K562 (cell line): ENCODE data around the gene ASMT.

Experiments
- LCOR ChIP-seq: sonication (generic); formaldehyde crosslinking; IDR thresholded peaks from 2 replicates; pipeline ENCODE4 v1.8.0; 2022; ENCODE audit warnings: mild to moderate bottlenecking, missing genetic modification reagents
- SMC3 ChIP-seq: conservative IDR thresholded peaks from 2 replicates; pipeline ENCODE4 v1.6.1; 2011; ENCODE audit warnings: low read depth, low read length, improper control_type of control experiment; ENCODE audit not compliant: insufficient read depth
- TARDBP ChIP-seq: fragments of 450-650 bp; IDR thresholded peaks from 2 replicates; pipeline ENCODE4 v1.6.1; 2016
- ZKSCAN1 ChIP-seq: fragments of 150-350 bp; IDR thresholded peaks from 2 replicates; pipeline ENCODE4 v1.6.1; 2016; ENCODE audit warnings: low read depth, low read length
- ZNF785 ChIP-seq: fragments of 250-450 bp; sonication (Bioruptor Pico); IDR thresholded peaks from 2 replicates; pipeline ENCODE4 v1.4.0; 2020; ENCODE audit warnings: mild to moderate bottlenecking

DNA sequence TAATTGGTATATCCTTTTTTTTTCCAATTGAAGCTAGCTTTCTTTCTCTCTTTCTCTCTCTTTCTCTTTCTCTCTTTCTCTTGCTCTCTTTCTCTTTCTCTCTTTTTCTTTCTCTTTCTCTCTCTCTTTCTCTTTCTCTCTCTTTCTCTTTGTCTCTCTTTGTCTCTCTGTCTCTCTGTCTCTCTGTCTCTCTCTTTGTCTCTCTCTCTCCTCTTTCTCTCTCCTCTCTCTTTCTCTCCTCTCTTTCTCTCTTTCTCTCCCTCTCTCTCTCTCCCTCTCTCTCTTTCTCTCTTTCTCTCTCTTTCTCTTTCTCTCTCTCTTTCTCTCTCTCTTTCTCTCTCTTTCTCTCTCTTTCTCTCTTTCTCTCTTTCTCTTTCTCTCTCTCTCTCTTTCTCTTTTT lies 66.6 kb downstream of the ASMT start:
- no peak for TF ChIP-seq ZKSCAN1
- TF ChIP-seq ZNF785 (CRISPR knock-in tag) = no peak
- no peak for TF ChIP-seq LCOR
- no peak for TF ChIP-seq SMC3
- no peak for TF ChIP-seq TARDBP
